ENCODE data around the gene THSD7B. TPM values are rescaled to one million over a fixed set of nuclear protein-coding genes. Genes with fewer than 3 reads are reported as not detected.

The THSD7B gene
- total RNA-seq, 1 donor from 2014 or later = not detected

GRCh38 chr2:137115795-137116089 is 350.4 kb downstream of the THSD7B start:
- no peak for DNase-seq (ENCODE audit: extremely low read depth, low read depth, low spot score)

DNA sequence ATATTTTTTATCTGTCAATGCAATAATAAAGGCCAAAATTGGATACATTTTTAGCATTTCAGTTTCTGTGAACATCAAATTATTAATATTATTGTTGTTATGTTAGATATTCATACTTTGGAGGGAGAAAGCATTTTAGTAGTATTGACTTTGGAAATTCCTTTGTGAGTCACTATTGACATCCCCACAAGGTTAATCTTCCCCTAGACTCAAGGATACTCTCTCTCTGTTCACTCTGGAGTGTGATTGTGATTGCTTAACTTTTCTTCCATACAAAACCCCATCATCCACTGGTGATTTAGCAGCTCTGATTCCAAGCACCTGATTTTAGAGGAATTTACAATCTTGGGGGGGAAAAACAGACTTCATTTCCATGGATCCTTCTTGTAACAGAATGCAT is 352.0 kb downstream of the THSD7B start:
- no peak for DNase-seq (ENCODE audit: extremely low read depth, low read depth, low spot score)

DNA sequence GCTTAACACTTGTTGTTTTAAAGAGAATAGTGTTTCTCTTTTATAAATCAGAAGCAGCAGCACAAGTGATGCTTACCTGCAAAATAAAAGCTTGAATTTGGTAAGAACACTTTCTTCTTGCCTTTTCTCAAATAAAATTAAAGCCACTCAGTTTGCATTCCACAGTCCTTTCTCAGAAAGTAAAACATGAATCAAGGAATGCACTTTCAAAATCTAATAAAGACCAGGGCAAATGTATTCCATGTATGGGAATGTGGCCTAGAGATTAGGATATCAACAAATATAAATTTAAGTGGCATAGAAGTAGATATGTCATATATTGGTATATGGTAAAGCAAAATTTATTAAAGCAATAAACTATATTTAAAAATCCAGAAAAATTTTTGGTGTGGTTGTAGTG is 352.8 kb downstream of the THSD7B start:
- DNase-seq (ENCODE audit: extremely low read depth, low read depth, low spot score) = no peak

DNA sequence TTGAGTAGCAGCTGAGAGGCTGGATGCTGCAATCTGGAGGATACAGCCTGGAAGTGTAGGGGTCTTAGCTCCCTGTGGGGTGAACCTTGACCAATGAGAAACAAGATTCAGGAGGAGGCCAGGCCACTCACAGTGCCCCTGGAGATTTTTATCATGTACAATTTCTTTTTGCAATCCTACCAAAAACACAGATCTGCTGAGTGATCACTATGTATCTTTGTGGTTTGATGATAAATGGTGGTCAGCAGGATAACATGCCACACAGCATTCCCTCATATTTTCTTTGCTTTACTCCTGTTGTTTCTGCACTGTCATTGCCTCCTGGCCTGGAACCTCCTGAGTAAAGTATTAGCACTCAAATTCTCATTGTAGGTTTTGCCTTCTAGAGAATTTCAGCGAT is 357.9 kb downstream of the THSD7B start:
- no peak for DNase-seq (ENCODE audit: extremely low read depth, low read depth, low spot score)

DNA sequence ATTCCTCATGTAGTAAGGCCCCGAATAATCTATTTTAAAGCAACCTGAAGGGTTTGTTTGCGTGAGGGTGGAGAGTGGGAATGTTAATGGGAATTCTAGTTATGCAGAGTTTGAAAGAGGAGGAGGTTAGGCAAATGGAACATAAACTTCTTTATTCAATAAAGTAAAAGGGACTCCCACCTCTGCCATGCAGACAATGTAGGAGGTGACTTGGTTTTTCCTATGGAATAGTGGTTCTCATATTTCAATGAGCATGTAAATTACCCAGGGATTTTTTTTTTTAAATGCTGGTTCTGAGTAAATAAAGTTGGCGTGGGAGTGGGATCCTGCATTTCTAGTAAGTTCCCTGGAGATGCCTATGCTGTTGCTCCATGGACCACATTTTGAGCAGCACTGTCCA is 367.9 kb downstream of the THSD7B start:
- DNase-seq (ENCODE audit: extremely low read depth, low read depth, low spot score) = no peak

DNA sequence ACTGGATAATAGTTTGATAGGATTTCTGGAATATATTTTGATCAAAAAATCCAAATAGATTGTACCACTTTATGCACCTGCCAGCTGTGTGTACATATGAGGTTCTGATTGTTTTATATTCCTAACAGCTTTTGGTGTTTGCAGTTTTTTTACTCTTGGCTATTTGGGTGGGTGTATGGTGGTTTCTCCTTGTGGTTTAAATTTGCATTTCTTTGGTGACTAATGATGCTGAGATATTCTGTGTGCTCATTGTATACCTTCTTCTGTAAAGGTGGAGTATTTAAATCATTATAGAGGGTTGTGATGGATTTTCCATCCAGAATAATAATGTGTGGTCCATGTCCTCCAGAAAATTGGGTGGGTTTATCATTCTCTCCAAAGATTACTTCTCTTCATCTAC is 372.9 kb downstream of the THSD7B start:
- DNase-seq (ENCODE audit: extremely low read depth, low read depth, low spot score) = no peak

DNA sequence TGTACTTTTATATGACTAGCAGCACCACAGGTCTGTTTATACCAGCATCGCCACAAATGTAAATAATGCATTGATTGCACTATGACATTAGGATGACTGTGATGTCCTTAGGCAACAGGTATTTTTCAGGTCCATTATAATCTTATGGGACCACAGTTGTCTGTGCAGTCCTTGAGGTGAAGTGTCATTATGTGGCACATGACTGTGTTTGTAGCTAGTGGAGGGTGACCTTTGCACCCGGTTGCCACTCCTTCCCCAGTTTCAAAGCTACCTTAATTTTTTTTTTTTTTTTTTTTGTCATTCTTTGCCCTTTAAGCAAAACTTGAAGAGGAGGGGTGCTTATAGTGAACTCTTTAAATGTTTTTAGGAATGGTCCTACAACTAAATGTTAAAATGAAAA is 386.4 kb downstream of the THSD7B start:
- no peak for DNase-seq (ENCODE audit: extremely low read depth, low read depth, low spot score)

GRCh38 chr2:137154946-137155345 is 389.6 kb downstream of the THSD7B start:
- no peak for DNase-seq (ENCODE audit: extremely low read depth, low read depth, low spot score)

DNA sequence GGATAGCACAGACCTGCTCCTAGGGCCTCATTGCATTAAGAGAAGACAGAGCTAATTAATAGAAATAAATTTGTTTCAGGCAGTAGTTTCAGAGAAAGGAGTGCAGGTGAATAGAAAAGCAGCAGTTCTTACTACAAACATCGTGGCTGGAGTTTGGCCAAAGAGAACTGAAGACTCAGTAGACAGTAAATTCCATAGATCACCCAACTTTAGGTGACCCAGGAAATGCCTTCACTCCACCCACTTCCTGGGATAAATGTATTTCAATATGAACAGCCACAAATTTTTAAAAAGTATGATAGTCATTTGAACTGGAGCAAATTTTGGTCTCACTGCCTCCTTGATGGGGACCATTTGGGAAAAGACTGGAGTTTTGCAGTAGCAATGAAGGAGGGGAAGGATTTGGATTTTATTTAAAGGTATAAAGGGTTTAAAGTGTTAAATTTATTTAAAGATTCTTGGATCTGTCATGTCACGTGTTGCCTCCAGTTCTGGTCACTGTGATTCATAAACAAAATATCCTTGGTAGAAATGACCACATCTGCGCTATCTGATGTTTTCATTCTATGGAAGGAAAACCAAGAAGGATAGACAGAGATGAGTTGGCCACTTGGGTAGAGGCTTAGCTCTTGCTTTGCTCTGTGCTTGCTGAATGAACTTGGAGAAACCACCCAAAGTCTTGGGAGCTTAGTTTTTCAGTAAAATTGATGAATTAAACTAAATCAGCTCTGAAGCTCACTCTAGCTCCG is 390.2 kb downstream of the THSD7B start:
- DNase-seq (ENCODE audit: extremely low read depth, low read depth, low spot score) = no peak

DNA sequence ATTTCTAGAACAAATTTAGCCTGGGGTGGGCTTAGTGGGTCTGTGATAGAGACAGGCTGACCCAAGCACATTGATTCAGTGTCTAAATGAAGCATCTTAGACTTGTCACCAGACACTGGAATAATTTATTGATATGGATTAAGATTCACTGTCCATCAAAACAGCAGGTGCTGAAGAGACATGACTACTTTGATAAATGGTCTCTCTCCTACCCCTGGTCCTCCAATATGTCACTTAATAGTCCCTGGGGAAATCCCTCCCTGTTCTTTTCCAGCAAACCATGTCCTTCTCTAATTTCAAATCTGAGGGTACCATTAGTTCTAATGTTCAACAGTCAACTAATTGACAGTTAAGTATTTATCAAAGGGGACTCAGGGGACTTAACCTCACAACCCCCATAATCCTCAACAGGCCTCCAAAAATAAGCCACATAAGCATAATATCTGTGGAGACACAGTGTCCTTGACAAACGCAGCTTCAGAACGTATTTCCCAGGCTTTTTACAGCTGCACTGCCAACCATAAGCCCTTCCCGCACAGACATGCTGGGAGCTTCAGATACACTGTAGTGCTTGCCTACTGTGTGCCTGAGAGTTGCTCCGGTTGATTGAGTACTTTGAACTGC is 391.0 kb downstream of the THSD7B start:
- no peak for DNase-seq (ENCODE audit: extremely low read depth, low read depth, low spot score)

DNA sequence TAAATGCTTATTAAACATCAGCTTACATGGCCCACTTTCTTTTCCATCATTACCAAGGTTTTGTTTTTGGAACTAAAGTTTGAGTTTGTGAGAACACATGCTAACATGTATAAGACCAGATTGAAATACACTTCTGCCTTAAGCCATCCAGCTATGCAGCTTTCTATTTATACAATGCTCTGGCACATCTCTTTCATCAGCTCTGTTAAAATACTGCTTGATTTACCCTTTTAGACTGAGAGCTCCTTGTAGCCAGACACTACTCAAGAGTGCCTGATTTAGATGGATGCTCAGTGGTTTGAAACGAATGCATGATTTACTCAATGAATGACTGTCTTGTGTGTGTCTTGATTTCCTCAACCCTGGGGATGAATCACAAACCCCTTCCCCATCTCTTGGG is 392.5 kb downstream of the THSD7B start:
- DNase-seq (ENCODE audit: extremely low read depth, low read depth, low spot score) = no peak

GRCh38 chr2:137161250-137161649 is 395.9 kb downstream of the THSD7B start:
- DNase-seq (ENCODE audit: extremely low read depth, low read depth, low spot score) = no peak

GRCh38 chr2:137165968-137166367 is 400.6 kb downstream of the THSD7B start:
- DNase-seq (ENCODE audit: extremely low read depth, low read depth, low spot score) = no peak

DNA sequence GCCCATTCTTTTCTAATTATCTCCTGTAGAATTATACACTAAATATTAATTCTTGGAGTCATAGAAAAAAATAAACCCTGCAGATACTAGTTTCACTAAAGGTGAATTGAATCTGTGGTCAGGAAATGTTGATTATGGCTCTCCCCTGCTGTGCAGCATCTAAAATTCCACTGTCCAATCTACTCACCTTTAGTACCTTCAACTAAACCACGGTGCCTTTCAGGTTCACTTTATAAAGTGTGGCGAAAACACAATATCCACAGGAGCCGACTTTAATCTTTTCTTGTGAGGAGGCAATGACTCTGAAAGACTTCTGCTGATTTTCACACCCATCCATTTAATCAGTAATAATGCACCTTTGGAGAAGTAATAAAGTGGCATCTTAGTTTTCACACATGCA is 402.3 kb downstream of the THSD7B start:
- no peak for DNase-seq (ENCODE audit: extremely low read depth, low read depth, low spot score)

GRCh38 chr2:137168552-137168951 is 403.2 kb downstream of the THSD7B start:
- DNase-seq (ENCODE audit: extremely low read depth, low read depth, low spot score) = no peak

DNA sequence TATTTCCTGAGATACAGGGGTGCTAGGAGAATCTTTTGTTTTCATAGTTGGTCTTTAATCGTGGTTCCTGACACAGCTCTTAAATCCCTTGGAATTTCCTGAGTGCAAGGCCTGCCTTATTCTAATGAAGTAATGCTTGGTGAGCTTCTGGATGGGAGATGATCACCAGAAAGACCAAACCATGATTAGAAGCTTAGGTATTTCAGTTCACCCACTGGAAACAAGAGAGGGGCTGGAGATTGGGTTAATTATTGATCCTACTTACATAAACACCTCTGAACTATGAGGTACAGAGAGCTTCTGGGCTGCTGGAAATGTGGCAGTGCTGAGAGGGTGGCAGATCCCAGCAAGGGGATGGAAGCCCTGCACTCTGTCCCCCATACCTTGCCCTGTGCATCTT is 406.8 kb downstream of the THSD7B start:
- DNase-seq (ENCODE audit: extremely low read depth, low read depth, low spot score) = no peak

GRCh38 chr2:137173463-137173862 is 408.1 kb downstream of the THSD7B start:
- no peak for DNase-seq (ENCODE audit: extremely low read depth, low read depth, low spot score)

- no peak for DNase-seq (ENCODE audit: extremely low read depth, low read depth, low spot score)
Observed at GRCh38 chr2:137175246-137175645, 409.9 kb downstream of the THSD7B start.

GRCh38 chr2:137178951-137179377 is 413.6 kb downstream of the THSD7B start:
- no peak for DNase-seq (ENCODE audit: extremely low read depth, low read depth, low spot score)

- DNase-seq (ENCODE audit: extremely low read depth, low read depth, low spot score) = no peak
Observed at GRCh38 chr2:137179542-137179941, 414.2 kb downstream of the THSD7B start.

DNA sequence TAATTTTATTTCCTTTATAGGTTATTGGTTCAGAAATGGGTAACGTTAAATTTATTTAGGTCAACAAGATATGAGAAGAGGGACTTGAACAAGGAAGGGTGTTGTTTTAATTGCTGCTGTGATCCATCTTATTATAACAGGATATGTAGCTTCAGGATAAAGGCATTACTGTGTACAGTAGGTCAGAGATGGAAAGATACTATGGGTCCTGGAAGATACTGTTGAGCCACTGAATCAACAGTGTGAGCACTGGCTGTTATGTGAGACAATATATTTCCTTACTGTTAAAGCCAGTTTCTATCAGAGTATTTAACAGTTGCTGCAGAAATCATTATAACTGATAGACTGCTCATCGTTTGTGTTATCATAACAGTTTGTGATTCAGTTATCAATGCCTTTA is 414.7 kb downstream of the THSD7B start:
- no peak for DNase-seq (ENCODE audit: extremely low read depth, low read depth, low spot score)

GRCh38 chr2:137181370-137181769 is 416.0 kb downstream of the THSD7B start:
- DNase-seq (ENCODE audit: extremely low read depth, low read depth, low spot score) = no peak

GRCh38 chr2:137182071-137182470 is 416.7 kb downstream of the THSD7B start:
- no peak for DNase-seq (ENCODE audit: extremely low read depth, low read depth, low spot score)

All from glomerular endothelial cell (primary cell).